ENCODE data around the gene FDXR.
"Not testable (repeated sequence)": the region's sequence is repeated elsewhere in the genome, so short reads cannot be mapped to it uniquely, and the experiment has no call there.

The FDXR gene

DNA sequence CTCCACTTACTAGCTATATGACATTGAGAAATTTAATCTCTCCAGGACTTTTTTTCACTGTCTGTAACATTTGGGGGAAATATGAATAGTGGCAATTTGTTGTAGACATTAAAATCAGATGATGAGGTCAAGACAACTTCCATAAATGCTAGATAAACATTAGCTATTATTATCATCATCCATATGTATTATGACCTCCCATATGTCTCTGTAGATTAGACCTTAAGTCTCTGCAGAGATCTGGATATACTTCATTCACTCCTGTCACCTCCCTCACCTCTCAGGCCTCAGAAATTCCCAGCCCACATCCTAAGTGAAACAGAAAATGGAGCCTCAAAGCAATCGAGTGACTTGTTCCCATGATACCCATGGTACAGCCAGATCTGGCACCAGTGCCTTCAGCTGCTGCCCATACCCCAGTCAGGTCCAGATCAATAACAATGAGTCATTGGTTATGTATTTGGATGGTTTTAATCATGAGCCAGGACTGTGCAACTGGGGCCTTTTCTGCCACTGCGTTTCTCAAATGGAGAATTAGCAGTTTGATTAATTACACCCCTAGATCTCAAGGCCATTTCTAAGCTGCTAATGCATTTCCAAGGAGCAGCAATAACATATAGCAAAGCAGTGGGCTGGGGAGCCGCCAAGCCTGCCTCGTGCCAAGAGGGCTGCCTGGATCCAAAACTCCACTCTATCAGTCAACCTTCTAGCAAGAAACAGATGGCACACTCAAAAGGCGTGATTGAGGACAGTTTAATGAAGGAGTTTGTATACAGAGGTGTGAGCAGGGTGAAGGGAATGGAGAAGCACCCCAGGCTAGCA is 2.6 kb upstream of the FDXR start:
- TF ChIP-seq, protein P1, sequence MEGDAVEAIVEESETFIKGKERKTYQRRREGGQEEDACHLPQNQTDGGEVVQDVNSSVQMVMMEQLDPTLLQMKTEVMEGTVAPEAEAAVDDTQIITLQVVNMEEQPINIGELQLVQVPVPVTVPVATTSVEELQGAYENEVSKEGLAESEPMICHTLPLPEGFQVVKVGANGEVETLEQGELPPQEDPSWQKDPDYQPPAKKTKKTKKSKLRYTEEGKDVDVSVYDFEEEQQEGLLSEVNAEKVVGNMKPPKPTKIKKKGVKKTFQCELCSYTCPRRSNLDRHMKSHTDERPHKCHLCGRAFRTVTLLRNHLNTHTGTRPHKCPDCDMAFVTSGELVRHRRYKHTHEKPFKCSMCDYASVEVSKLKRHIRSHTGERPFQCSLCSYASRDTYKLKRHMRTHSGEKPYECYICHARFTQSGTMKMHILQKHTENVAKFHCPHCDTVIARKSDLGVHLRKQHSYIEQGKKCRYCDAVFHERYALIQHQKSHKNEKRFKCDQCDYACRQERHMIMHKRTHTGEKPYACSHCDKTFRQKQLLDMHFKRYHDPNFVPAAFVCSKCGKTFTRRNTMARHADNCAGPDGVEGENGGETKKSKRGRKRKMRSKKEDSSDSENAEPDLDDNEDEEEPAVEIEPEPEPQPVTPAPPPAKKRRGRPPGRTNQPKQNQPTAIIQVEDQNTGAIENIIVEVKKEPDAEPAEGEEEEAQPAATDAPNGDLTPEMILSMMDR (IDR thresholded peaks at IDR 0.05; ENCODE audit: low read depth, low read length, missing control alignments), result no peak
- H3K4me3 ChIP-seq (ENCODE audit: low read depth, low read length), result no peak overlapping the region
- DNase-seq (ENCODE audit: low read depth), result no peak

DNA sequence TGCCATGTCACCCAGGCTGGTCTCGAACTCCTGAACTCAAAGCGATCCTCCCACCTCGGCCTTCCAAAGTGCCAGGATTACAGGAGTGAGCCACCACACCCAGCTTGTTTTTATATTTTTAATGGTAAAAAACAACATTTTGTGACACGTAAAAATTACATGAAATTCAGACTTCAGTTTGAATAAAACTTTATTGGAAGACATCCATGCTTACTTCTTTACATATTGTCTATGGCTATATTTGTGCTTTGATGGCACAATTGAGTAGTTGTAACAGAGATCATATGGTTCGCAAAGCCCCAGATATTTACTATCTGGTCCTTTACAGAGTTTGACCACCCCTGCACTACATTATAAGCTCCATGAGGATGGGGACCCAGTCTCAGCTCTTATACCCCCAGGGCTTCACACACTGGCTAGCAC is 1.8 kb upstream of the FDXR start:
- no peak for DNase-seq (ENCODE audit: low read depth)
- TF ChIP-seq, protein P1 (IDR thresholded peaks at IDR 0.05; ENCODE audit: low read depth, low read length, missing control alignments), result no peak
- no peak overlapping the region for H3K4me3 ChIP-seq (ENCODE audit: low read depth, low read length)

DNA sequence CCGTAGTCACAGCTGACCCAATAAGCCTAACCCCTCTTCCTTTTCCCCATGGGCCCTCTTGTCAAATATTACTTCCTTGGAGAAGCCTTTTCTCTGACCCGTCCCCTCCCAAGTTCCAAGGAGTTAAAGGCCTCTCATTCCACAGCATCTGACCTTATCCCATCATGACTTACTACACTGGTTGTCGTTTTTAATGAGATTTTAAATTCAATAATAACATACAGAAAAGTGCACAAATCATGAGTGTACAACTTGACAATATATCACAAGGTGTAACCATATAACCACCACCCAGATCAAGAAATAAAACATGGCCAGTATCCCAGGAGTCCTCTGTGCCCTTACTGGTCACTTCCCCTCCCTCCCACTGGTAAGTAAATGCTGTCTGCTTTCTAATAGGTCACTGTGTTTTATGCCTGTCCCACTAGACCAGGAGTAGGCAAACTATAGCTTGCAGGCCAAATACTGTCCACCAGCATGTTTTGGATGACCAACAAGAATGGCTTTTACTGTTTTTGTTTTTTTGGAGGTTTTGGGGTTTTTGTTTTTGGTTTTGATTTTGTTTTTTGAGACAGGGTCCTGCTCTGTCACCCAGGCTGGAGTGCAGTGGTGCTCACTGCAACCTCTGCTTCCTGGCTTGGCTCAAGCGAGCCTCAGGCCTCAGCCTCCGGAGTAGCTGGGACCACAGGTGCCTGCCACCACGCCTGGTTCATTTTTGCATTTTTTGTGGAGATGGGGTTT is 1.2 kb upstream of the FDXR start:
- no peak for DNase-seq (ENCODE audit: low read depth)
- TF ChIP-seq, protein P1 (IDR thresholded peaks at IDR 0.05; ENCODE audit: low read depth, low read length, missing control alignments), result no peak
- peak overlapping the region; percentile 77 for H3K4me3 ChIP-seq (ENCODE audit: low read depth, low read length)

DNA sequence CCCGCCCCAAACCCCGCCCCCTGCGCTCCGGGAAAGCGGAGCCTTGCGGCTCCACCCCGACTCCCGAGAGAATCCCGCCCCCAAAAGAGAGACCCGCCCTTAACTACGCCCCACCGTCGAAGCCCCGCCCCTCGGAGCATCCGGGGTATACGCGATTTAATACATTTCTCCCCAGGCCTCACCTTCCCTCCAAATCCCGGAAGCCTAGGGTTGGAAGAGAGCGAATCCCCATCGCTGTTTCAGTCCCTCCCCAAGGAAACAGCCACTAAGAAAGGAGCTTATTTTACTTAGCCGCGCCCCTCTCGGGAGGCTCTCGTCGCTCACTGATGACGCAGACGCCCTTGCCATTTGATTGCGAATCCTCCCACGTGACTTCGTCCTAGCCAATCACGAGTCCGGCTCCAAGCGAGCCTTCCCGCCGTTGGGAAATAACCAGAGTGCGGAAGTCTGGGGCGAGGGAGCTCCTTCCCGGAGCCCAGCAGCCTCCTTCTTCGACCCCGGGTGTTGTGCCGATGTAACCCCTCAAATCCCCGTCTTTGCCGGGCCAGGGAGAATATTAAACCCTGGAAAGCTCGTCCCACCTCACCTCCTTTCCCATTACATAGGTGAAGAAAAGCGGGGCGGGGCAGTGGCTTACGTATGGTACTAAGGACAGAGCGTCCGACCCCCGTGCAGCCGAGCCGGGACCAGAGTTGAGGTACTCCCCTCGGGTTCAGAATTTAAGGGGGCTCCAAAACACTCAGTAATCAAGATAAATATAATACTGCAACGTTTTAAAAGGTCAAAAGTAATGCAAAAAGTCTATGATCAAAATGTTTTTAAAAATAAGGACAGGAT is 461 bp upstream of the FDXR start:
- DNase-seq (ENCODE audit: low read depth), result peak; percentile 99
- peak overlapping the region; percentile 83 for H3K4me3 ChIP-seq (ENCODE audit: low read depth, low read length)
- TF ChIP-seq, protein P1 (IDR thresholded peaks at IDR 0.05; ENCODE audit: low read depth, low read length, missing control alignments), result no peak

DNA sequence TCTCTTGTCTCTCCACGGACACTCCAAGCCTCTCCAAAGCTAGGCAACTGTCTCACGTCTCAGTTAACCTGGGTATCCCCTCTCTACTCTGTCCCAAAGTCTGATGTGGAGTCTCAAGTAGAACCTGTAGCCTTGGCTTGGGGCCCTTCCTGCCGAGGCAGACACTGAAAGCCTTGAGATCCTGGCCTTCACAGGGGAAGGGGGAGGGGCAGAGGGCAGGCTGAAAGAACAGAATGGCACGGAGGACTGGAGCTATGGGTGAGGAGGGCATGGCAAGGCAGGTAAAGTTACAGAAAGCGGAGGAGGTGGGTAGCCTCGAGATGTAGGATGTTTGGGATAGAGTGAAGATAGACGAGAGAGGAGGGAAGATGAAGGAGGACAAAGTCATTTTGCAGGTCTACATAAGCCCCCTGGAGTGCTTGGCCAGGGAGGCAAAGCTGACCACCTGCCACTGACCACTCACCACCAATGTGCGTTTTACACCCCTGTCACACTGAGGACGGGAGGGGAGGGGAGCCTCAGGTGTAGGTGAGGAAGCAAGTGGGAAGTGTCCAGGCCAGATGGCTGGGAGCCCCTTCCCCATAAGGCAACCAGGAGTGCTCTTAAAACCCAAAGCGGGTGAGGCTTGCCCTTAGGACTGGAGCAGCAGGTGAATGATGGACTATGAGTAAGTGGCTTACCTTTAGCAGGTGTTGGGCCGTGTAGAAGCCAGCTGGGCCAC is 1.3 kb downstream of the FDXR start:
- TF ChIP-seq, protein P1 (IDR thresholded peaks at IDR 0.05; ENCODE audit: low read depth, low read length, missing control alignments), result no peak
- no peak for DNase-seq (ENCODE audit: low read depth)
- H3K4me3 ChIP-seq (ENCODE audit: low read depth, low read length), result peak overlapping the region; percentile 83

DNA sequence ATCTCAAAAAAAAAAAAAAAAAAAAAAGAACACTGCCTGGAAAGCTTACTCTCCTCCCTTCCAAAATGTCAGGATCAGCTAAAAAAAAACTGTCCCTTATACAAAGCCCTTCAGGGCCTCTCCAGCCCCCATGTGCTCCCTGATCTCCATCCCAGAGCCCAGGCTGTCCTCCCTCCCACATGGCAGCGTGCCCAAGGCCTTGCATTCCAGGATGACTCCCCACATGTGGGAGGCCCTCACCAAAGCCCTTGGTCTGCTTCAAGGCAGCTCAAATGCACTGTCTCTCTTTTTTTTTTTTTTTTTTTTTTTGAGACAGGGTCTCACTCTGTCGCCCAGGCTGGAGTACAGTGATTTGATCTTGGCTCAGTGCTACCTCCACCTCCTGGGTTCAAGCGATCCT is 2.3 kb downstream of the FDXR start:
- no peak overlapping the region for H3K4me3 ChIP-seq (ENCODE audit: low read depth, low read length)
- no peak for DNase-seq (ENCODE audit: low read depth)
- TF ChIP-seq, protein P1 (IDR thresholded peaks at IDR 0.05; ENCODE audit: low read depth, low read length, missing control alignments), result no peak

DNA sequence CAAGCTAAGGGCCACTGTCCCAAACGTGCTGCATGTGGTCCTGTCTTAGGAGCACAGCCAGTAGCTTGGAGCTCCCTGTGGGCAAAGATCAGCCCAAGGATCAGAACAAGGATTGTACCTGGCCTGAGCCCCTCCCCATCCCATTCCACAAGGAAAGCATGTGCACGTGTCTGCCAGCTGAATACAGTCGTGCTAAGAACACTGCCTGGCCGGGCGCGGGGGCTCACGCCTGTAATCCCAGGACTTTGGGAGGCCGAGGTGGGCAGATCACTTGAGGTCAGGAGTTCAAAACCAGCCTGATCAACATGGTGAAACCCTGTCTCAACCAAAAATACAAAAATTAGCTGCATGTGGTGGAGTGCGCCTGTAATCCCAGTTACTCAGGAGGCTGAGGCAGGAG is 2.8 kb downstream of the FDXR start:
- not testable (repeated sequence) for DNase-seq (ENCODE audit: low read depth); H3K4me3 ChIP-seq (ENCODE audit: low read depth, low read length)

Measured in GM12864 (cell line).